ENCODE data around the gene LIMA1. TPM values are rescaled to one million over a fixed set of nuclear protein-coding genes. Genes with fewer than 3 reads are reported as not detected.

Gene LIMA1
- total RNA-seq, 2 experiments from 2014 or later = 4.6 to 5.1 TPM

DNA sequence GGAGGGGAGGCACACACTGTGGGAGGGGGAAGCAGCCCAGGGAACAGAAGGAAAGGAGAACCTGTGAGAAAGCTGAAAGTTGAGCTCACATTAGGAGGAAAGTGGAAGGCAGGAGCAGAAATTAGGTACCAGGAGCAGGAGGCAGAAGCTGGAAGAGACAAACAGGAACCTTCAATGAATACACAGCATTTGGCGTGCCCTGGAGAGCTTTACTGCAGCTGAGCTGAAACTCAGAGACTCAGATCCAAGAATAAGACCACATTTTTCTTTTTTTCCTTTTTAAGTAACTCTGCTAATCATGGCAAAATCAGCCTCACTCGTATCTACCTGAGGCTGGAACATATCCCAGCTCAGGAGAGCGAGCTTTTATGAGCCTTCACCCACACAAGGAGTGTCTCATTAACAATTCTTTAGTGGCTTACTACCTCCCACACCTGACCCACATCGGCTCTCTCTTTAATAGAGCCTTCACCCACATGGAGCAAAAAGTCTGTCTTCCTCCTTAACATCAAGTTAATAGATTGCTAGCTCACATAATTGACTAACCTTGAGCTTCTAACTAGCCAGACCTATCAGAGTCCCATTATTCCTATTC lies 97.9 kb downstream of the LIMA1 start:
- intact Hi-C loops (cut with DNase I, micrococcal nuclease) = loop anchor here in 1 of 2 experiments (10.0 kb wide), 1 partner anchor 129 kb away; no protein-coding TSS in a partner anchor
- no peaks in the 10 kb centered on the region for H3K9me3 Mint-ChIP-seq
- H3K27ac ChIP-seq (ENCODE audit: low read depth in 1 of 2, low read length in 2 of 2) = no peak overlapping the region
- CTCF ChIA-PET = interaction anchor here (1.3 kb wide), 1 partner anchor 10 kb away, joined by 3 read pairs; no protein-coding TSS in a partner anchor
- TF ChIP-seq, protein P1, sequence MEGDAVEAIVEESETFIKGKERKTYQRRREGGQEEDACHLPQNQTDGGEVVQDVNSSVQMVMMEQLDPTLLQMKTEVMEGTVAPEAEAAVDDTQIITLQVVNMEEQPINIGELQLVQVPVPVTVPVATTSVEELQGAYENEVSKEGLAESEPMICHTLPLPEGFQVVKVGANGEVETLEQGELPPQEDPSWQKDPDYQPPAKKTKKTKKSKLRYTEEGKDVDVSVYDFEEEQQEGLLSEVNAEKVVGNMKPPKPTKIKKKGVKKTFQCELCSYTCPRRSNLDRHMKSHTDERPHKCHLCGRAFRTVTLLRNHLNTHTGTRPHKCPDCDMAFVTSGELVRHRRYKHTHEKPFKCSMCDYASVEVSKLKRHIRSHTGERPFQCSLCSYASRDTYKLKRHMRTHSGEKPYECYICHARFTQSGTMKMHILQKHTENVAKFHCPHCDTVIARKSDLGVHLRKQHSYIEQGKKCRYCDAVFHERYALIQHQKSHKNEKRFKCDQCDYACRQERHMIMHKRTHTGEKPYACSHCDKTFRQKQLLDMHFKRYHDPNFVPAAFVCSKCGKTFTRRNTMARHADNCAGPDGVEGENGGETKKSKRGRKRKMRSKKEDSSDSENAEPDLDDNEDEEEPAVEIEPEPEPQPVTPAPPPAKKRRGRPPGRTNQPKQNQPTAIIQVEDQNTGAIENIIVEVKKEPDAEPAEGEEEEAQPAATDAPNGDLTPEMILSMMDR (IDR thresholded peaks at IDR 0.05) = no peak
- H3K4me1 Mint-ChIP-seq (ENCODE audit: low read depth) = peaks cover 26% of the 10 kb centered on the region
- H3K9me3 ChIP-seq (ENCODE audit: control insufficient read depth in 1 of 2, insufficient read depth in 1 of 2, low read length in 2 of 2) = no peaks in the 10 kb centered on the region
- peaks cover 17% of the 10 kb centered on the region for H3K4me1 ChIP-seq (ENCODE audit: insufficient read depth, low read length)
- ATAC-seq (ENCODE audit: poor library complexity) = no peak
- H3K4me3 ChIP-seq (ENCODE audit: low read length) = no peak overlapping the region
- no peak overlapping the region for H3K4me3 Mint-ChIP-seq
- H3K27ac Mint-ChIP-seq = peak overlapping the region; percentile 52
- H3K36me3 Mint-ChIP-seq (ENCODE audit: low read depth) = peaks cover 43% of the 10 kb centered on the region
- POLR2A ChIA-PET = interaction anchor here (0.5 kb wide), 1 partner anchor 281 kb away, joined by 3 read pairs; no protein-coding TSS in a partner anchor
- no peaks in the 10 kb centered on the region for H3K27me3 ChIP-seq (ENCODE audit: control insufficient read depth in 1 of 2, insufficient read depth in 2 of 2, low read length in 2 of 2)
- DNase-seq = no peak
- H3K36me3 ChIP-seq (ENCODE audit: insufficient read depth, low read length) = peaks cover 23% of the 10 kb centered on the region
- H3K27me3 Mint-ChIP-seq = no peaks in the 10 kb centered on the region

DNA sequence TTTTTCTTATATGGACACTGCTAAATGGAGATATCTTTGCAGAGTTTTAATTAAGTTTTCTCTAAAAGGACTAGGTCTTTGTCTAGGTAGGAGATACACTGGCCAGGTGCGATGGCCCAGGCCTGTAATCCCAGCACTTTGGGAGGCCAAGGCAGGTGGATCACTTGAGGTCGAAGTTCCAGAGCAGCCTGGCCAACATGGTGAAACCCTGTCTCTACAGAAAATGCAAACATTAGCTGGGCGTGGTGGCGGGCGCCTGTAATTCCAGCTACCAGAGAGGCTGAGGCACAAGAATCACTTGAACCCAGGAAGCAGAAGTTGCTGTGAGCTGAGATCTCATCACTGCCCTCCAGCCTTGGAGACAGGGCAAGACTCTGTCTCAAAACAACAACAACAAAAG lies 99.1 kb downstream of the LIMA1 start:
- TF ChIP-seq, protein P1 (IDR thresholded peaks at IDR 0.05) = no peak
- peaks cover 40% of the 10 kb centered on the region for H3K36me3 Mint-ChIP-seq (ENCODE audit: low read depth)
- H3K4me3 Mint-ChIP-seq = no peak overlapping the region
- no peaks in the 10 kb centered on the region for H3K9me3 ChIP-seq (ENCODE audit: control insufficient read depth in 1 of 2, insufficient read depth in 1 of 2, low read length in 2 of 2)
- H3K4me1 ChIP-seq (ENCODE audit: insufficient read depth, low read length) = peaks cover 13% of the 10 kb centered on the region
- H3K36me3 ChIP-seq (ENCODE audit: insufficient read depth, low read length) = peaks cover 28% of the 10 kb centered on the region
- no peaks in the 10 kb centered on the region for H3K27me3 Mint-ChIP-seq
- intact Hi-C loops (cut with DNase I, micrococcal nuclease) = loop anchor here in 1 of 2 experiments (10.0 kb wide), 1 partner anchor 131 kb away; no protein-coding TSS in a partner anchor
- ATAC-seq (ENCODE audit: poor library complexity) (no peak), DNase-seq (no peak)
- H3K4me3 ChIP-seq (ENCODE audit: low read length) = no peak overlapping the region
- no peaks in the 10 kb centered on the region for H3K9me3 Mint-ChIP-seq
- H3K27ac Mint-ChIP-seq = peak overlapping the region; percentile 49
- ChIA-PET CTCF (interaction anchor here (1.3 kb wide), 1 partner anchor 9 kb away, joined by 3 read pairs; no protein-coding TSS in a partner anchor), POLR2A (no interaction called here)
- no peak overlapping the region for H3K27ac ChIP-seq (ENCODE audit: low read depth in 1 of 2, low read length in 2 of 2)
- H3K4me1 Mint-ChIP-seq (ENCODE audit: low read depth) = peaks cover 23% of the 10 kb centered on the region
- no peaks in the 10 kb centered on the region for H3K27me3 ChIP-seq (ENCODE audit: control insufficient read depth in 1 of 2, insufficient read depth in 2 of 2, low read length in 2 of 2)

DNA sequence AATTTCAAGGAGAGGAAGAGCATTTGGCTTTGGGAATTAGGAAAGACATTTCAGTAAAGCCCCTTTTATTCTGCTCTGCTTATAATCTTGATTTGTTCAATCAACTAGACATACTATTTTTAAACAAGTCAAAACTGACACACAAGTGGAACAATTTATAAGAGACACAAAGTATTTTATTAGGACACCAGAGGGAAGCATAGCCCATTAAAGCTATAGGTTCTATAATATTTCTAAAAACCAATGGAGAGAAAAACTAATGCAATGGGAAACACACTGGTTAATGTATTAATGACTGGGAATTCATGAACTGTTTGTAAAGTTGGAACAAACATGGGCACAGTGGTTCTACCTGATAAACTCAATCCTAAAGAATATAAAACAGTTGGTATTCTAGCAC lies 100.9 kb downstream of the LIMA1 start:
- CTCF ChIA-PET = no interaction called here

More for the DNA sequence above, 100.9 kb downstream of the LIMA1 start:
- Mint-ChIP-seq H3K4me3 (no peak overlapping the region), H3K27me3 (no peaks in the 10 kb centered on the region), H3K4me1 (ENCODE audit: low read depth) (peaks cover 9% of the 10 kb centered on the region), H3K36me3 (ENCODE audit: low read depth) (peaks cover 38% of the 10 kb centered on the region), H3K27ac (no peak overlapping the region), H3K9me3 (no peaks in the 10 kb centered on the region)
- no peak for ATAC-seq (ENCODE audit: poor library complexity)
- peaks cover 39% of the 10 kb centered on the region for H3K36me3 ChIP-seq (ENCODE audit: insufficient read depth, low read length)
- TF ChIP-seq, protein P1 (IDR thresholded peaks at IDR 0.05) = no peak
- no peak for DNase-seq
- no peak overlapping the region for H3K27ac ChIP-seq (ENCODE audit: low read depth in 1 of 2, low read length in 2 of 2)
- no peaks in the 10 kb centered on the region for H3K9me3 ChIP-seq (ENCODE audit: control insufficient read depth in 1 of 2, insufficient read depth in 1 of 2, low read length in 2 of 2)
- POLR2A ChIA-PET = no interaction called here
- intact Hi-C loops (cut with DNase I, micrococcal nuclease) = loop anchor here in 1 of 2 experiments (10.0 kb wide), 1 partner anchor 132 kb away; no protein-coding TSS in a partner anchor
- H3K4me1 ChIP-seq (ENCODE audit: insufficient read depth, low read length) = no peaks in the 10 kb centered on the region
- no peaks in the 10 kb centered on the region for H3K27me3 ChIP-seq (ENCODE audit: control insufficient read depth in 1 of 2, insufficient read depth in 2 of 2, low read length in 2 of 2)
- H3K4me3 ChIP-seq (ENCODE audit: low read length) = no peak overlapping the region
